DMS53 treated with DMSO at 0.1 percent for 48 hours (cell line): ENCODE data around the gene C8A.

Experiments used
- DNase-seq: peaks from one replicate; lab custom pipeline; 2025; ENCODE audit not compliant: unreplicated experiment; lab: John Stamatoyannopoulos, UW

The C8A gene

DNA sequence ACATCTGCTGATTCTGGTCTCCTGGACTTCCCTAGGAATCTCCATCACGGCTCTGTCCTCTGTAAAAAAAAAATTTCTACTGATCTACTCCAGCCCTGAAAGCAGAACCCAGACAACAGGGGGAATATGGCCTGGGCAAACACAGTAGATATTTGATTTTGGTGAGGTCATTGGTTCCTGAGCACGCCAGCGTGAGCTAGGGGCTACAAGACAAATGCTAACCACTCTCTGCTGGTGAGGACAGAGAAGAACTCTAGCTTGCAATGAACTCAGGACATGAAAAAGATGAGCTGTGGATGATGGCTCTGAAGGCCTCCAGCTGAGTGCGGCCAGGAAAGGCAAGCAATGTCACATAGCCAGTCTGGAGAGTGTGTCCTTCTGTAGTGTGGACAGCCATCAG lies 18.2 kb upstream of the C8A start:
- DNase-seq, result no peak

DNA sequence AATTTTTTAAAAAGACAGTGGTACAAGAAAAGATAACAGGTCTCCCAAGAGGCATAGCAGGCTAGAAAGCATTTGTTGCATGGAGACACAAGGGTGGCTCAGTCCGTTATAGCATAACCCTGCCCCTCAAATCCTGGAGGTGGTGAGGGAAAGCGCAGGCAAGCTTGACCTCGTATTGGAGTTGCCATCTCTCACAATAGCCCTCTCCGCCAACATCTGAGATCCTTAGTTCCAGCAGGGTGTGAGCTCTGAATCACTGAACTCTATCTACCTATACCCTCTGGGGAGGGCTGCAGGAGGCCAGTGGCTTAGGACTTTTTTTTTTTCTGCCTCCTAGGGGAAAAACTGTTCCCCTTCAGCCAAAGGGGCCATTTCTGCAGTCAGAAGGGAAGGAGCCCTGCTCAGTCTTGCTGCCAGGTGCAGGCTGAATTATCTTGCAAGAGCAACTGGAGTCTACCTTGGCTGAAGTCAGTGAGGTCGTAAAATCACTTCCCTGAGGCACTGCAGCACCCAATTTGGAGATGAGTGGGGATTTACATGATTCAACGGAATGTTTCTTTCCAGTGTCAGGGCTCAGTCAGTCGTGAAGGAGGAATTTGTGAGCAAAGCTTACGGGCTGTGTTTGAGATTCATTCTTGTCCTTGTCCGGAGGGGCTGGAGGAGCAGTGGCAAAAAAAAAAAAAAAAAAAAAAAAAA lies 17.2 kb upstream of the C8A start:
- no peak for DNase-seq

DNA sequence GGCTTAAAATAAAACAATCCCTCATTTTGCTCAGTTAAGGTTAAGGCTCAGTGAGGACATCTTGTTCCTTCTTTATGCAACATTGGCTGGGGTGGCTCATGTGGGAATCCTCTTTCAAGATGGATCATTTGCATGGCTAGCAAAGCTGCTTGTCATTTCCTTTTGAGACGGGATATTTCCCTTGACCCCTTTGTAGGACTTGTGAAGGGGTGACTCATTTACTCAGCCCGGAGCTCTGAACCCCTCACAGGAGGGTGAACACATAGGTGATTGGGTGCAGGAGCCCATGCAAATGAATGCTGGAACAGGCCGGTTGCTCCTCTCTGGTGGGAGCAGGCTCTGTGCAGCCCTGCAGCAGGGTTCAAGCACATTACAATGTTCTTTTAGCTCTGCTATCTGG lies 15.8 kb upstream of the C8A start:
- no peak for DNase-seq

DNA sequence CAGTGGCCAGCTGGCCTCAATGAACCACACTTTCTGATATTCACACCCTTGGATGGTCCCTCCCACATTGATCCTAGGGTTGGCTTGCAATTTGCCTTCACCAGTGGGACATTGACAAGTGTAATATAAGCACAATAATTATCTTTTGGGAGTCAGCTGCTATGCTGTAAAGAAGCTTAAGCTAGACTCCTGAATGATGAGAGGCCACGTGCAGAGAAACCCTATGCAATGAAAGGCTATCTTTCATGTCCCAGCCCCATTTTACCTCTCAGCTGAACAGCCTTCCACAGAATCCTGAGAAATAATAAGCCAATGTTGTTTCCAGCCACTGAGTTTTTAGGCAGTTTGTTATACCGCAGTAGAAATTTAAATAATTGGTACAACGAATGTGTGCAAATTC lies 11.1 kb upstream of the C8A start:
- no peak for DNase-seq

DNA sequence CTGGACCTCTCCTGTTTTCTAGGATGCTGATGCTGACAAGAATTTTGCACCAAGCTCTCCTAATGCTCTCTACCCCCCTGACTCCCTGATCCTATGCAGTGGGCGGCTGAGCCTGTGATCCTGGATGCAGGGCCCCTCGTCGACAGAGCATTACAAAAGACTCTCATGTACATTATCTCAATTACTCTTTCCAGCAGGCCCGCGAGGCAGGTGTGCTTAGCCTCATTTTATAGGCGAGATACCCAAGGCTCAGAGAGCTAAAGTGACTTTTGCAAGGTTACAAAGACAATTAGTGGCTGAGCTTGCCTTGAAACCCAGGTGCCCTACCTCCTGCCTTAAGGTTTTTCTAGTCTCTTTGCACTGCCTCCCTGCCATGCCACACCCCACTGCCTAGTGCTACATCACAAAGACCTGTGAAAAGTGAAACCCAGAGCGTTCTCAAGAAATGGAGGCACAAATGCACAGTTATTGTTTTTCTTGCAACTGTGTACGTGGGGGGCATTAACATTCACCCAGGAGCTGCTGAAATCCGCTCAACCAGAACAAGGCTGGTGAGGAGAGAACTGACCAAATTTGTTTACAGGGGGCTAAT lies 10.0 kb upstream of the C8A start:
- DNase-seq, result no peak

DNA sequence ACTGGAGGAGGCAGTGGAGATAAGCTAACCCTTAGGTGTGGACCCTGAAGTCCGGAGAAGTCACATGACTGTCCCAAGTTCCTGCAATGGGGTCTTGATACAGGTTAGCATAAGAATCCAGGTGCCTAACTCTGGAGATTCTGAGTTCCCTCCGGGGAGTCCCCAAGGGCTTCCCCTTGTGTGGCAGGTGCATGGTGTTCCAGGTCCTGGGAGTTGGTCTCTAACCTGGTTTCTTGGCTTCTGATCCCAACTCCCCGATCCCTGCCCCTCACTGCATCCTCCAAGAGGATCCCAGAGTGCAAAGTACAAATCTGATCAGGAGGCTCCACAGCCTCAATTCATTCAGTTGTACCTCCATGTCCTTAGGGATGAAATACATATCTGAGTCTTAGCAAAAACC lies 9.3 kb upstream of the C8A start:
- no peak for DNase-seq

DNA sequence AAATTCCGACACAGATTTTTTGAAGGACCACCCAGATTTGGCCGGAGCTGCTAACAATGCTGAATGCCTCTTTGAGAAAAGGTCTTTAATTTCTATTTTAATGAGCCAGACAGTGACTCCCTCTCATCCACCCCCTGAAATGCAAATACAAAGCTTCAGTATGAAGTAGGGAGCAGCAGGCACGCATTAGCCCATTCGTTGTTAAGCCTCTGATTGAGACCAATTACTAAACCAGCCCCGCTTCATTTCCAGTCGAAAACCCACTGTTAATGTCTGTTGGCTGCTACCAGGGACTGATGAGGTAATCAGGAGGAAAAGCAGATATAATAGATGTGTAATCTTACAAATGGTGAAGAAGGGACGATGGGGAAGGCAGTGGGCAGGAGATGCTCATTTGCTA lies 4.8 kb upstream of the C8A start:
- DNase-seq, result no peak

DNA sequence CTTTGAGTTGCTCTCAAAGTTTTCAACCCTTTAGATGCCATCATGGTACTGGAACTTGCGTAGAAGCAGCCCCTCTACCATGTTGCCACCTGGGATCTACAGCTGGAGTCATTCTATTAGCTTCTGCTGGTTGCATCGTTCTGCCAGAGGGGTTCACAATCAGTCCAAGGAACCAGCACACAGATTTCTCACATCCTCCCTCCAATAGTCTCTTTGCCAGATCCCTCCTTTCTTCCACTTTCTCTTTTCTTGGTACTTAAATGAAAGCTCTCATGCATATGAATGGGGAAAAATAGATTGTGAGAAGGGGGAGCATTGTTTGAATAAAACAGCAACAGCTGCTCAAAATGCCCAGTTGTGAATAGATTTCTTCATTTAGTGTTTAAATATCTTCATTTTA lies 4.2 kb upstream of the C8A start:
- DNase-seq, result no peak

DNA sequence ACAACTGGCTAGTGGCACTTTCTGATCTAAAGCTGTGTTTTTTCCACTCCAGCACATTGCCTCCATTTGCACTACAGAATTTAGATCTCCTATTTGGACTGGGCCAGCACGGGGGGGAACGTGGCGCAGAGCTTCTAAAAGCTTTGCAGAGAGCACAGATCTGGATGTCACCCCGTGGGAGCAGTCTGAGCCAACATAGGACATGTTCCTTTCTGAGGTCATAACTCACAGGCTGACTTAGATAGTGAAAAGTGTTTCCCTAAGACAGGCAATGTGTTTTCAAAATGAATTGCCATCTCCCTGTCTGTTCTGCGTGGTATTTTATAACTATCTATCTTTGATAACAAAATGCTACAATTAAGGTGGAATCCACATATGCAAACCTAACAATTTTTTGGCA lies 3.7 kb upstream of the C8A start:
- DNase-seq, result no peak

DNA sequence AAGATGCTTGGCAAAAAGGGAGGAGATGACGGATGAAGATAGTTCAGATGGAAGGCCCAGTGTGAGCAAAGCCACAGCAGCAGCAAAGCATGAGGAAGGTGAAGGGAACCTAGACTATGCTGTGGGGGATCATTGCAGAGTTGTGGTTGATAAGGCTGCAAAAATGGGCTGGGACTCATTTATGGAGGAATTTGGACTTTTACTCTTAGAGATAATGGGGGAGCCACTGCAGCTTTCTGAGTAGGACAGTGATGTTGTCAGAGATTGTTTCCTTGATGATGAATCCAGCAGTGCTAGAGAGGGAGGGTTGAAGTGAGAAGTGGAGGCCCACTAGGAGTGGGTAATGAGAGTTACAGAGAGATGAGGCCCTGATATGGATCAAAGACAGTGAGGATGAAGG lies 2.1 kb upstream of the C8A start:
- DNase-seq, result no peak

DNA sequence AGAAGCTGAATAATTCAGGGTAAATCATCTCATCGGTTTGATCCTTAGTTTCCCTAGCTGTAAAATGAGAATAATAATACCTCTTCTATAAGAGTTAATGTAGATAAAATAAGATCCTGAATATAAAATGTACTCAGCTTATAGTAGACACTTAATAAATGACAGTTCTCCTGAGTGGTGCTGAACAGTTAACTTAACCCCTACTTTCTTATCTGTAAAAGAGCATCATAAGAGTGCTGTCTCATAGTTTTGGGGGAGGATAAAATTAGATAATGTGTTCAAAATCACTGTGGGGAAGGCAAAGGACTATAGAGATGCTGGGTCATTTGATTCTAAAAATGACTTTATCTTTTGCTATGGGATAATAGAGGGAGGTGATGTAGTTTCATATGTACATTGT lies 593 bp downstream of the C8A start:
- DNase-seq, result no peak

DNA sequence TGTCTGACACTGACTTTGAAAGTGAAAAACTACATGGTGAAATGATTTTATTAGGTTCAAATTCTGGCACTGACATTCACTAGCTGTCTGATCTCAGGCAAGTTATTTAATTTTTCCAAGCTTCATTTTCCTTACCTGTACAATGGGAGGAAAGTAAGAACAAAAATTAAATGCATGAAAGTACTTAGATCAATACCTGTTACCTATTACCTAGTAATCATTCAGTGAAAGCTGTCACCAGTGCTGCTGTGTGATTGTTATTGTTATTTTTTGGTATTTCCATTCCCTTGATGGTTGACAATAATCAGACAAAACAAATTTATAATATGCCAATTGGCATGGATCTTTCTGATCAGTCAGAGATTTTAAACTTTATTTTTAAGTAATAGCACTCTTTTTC lies 1.6 kb downstream of the C8A start:
- DNase-seq, result no peak

DNA sequence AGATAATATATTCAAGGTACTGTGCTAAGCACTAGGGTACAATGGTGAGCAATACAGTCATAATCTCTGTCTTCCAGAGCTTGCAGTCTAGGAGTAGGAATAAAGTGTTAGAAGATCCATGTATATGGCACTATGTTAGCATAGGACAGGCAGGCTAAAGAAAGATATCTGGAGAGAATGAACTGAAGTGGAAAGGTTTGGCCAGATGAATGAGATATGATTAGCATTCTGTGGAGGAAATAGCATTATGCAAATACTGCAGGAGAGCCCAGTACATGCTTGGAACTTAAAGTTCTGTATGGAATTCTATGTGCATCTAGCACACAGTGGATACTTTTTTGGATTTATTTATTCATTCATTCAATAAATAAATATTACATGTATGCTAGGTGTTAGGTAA lies 4.7 kb downstream of the C8A start:
- DNase-seq, result no peak

DNA sequence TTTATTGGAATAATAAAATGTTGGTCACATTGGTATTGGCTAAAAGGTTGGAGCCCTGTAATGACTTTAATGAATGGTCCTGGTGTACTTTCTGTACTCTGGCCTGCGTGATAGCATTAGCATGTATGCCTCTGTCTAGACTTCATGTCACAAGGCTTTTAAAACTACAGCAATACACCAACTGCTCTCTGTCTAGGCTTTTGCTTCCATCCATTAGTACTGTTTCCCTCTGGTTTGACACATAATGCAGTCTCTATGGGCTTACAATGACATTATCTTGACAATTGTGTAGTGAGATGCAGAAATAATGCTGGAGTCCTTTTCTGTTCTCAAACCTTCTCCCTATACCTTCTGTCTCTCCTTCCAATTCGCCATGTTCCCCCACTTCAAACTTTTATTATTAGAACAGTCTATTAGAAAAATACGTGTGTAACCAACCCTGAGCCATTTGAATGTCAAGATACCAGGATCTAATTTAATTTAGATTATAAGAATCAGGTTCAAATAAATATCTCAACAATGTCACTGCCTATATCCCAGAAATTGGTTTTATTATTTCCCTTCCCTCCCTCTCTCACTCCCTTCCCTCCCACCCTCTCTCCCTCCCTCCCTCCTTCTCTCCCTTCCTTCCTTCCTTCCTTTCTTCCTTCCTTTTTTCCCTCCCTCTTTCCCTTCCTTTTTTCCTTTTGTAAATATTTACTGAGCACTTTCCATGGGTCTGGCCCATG lies 8.8 kb downstream of the C8A start:
- DNase-seq, result no peak

DNA sequence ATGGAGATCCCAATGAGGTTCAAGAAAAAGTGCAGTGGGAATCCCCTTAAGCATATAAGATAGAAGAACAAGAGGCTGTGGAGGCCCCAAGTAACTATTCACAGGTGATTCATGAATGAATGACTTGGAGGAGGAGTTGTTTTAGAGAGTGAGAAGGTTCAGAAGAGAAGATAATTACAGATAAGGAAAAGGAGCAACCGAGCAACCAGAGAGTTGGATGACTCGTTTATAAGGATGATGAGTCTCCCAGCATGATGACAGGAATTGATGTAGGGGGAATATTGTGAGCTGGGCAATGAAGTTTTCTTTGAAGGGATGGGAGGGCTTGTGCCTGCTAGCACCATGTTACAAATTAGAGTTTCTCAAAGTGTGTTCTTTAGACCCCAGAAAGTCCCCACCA lies 9.8 kb downstream of the C8A start:
- no peak for DNase-seq

DNA sequence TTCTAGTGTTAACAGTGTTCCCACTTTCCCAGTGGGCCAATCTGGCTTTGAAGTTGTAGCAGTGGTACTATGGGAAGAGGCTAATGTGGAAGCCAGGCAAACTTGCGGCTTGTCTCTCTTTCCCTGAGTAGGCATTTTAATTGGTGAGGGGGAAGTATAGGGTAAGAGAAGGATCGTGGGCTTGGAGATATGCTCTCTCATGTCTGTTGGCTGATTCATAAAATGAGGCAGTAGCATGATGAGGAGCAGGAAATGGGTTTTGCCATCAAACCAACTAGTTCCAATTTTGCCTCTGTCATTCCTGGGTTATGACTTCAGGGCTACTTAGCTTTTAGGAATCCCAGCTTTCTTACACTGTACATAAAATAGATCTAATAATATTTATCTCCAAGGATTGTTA lies 12.1 kb downstream of the C8A start:
- no peak for DNase-seq

DNA sequence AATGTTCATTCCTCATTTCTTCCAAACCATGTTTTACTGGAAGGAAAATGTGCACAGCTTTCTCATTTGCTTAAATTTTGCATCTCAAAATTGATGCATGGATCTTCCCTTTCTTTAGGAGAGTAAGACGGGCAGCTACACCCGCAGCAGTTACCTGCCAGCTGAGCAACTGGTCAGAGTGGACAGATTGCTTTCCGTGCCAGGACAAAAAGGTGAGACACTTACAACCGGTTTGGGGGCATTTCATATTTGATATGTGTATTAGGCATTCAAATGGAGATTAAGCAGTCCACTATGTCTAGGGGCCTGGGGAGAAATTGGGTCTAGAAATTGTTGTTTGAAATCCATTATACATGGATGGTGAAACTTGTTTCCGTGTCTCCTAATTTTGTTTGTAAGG lies 12.9 kb downstream of the C8A start:
- no peak for DNase-seq

DNA sequence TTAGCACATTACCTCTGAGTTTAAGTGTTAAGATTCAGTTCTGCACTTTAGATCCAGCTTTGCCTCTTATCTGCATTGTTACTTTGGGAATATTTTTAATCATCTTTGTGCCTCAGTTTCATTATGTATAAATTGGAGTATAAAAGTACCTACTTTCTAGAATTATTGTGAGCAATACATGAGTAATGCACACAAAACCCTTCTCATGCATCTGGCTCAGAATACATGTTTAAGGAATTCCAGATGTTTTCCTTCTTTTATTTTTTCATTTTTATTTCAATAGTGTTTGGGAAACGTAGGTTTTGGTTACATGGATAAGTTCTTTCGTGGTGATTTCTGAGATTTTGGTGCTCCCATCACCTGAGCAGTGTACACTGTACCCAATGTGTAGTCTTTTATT lies 14.2 kb downstream of the C8A start:
- no peak for DNase-seq

DNA sequence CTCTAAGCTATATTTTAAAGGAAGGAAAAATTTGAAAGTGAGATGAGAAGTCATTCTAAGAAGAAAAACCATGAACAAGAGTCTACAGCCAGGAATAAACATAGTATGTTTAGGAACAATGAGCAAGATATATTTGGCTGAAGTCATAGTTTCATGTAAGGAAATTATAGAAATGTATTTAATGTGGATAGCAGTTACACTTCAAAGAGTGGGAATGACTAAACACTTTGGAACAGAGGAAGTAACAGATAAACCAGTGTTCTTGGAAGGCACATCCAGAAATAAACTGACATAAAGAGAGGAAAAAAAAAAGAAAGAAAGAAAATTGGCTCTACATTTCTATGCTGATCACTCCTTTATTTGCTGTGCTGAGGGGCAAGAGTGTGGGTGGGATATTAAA lies 18.0 kb downstream of the C8A start:
- DNase-seq, result no peak

DNA sequence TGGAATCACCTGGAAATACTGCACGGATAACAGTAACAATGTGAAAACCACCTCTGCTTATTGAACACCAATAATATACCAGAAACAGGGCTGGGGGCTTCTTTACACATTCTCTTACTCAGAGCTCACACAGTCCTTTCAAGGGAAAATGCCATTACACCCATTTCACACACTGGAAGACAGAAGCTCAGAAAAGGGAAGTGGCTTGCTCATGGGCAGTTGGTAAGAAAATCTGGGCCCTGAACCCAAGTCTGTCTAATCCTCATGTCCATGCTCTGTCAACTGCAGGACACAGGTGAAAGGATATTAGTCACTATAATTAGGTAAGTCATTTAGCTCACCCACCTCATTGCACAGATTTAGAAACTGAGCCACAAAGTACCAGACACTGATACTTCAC lies 18.6 kb downstream of the C8A start:
- no peak for DNase-seq

DNA sequence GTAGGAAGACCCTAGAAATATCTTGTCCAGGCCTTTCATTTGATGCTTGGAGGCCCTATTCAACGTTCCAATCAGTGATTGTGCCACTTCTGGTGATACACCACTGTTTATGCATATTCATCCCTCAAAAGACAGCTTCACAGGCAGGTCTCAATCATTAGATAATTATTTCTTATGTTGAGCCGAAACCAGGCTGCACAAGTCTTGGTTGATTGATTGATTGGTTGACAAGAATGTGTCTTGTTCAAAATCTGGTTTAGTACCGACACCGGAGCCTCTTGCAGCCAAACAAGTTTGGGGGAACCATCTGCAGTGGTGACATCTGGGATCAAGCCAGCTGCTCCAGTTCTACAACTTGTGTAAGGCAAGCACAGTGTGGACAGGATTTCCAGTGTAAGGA lies 20.1 kb downstream of the C8A start:
- no peak for DNase-seq

DNA sequence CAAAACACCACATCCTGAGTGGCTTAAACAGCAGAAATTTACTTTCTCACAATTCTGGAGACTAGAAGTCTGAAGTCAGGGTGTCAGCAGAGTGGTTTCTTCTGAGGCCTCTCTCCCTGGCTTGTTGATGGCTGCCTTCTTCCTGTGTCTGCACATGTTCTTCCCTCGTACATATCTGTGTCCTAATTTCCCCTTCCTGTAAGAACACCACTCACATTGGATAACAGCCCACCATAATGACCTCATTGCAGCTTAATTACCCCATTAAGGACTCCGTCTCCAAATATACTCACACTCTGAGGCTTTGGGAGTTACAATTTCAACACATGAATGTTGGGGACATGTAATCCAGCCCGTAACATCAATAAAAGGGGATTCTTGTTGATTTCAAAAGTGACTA lies 23.4 kb downstream of the C8A start:
- DNase-seq, result no peak

DNA sequence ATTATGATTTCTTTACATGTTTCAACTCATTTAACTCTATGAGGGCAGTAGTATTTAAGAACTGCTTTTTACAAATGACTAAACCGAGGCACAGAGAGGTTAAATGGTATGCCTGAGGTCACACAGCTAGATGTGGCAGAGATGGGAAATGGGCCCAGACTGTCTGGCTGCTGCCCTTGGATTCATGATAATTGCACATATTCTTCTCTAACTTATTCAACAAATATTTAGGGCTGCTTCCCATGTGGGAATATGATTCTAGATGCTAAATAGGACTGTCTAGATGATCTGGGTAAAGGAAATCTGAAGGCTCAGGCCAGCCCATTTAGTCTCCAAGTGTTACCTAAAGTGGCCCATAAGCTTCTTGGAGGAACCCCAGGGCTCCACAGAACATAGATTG lies 26.2 kb downstream of the C8A start:
- DNase-seq, result no peak
